Measurements from ENCODE around the gene DYRK3. TPM values are rescaled to one million over a fixed set of nuclear protein-coding genes. Genes with fewer than 3 reads are reported as not detected.

The DYRK3 gene
- total RNA-seq, 1 donor, result 1.5 TPM

DNA sequence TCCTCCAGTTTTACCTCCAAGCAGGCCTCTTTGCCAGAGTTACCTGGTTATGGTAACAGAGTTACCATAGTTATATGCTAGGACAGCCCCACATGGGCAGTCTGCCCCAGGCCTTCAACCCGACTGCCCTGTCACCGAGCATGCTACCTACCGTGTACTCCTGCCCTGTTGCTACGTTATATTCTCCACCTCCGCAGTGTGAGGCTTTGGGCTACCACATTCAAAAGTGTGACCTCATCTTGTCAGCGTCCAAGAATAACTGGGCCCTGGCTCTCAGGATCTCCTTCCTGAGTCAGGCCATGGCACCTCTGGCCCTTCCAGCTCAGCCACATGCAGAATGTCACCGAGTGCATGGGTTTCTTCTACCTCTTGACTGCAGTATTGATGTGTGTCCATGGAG is 58.3 kb downstream of the DYRK3 start:
- no peak overlapping the region for H3K4me3 ChIP-seq (ENCODE audit: low read length)
- H3K4me1 ChIP-seq (ENCODE audit: insufficient read depth, low read length), result peaks cover 93% of the 10 kb centered on the region
- no peaks in the 10 kb centered on the region for H3K27me3 ChIP-seq (ENCODE audit: insufficient read depth, low read length)
- H3K9me3 ChIP-seq (ENCODE audit: low read depth, low read length), result no peaks in the 10 kb centered on the region

DNA sequence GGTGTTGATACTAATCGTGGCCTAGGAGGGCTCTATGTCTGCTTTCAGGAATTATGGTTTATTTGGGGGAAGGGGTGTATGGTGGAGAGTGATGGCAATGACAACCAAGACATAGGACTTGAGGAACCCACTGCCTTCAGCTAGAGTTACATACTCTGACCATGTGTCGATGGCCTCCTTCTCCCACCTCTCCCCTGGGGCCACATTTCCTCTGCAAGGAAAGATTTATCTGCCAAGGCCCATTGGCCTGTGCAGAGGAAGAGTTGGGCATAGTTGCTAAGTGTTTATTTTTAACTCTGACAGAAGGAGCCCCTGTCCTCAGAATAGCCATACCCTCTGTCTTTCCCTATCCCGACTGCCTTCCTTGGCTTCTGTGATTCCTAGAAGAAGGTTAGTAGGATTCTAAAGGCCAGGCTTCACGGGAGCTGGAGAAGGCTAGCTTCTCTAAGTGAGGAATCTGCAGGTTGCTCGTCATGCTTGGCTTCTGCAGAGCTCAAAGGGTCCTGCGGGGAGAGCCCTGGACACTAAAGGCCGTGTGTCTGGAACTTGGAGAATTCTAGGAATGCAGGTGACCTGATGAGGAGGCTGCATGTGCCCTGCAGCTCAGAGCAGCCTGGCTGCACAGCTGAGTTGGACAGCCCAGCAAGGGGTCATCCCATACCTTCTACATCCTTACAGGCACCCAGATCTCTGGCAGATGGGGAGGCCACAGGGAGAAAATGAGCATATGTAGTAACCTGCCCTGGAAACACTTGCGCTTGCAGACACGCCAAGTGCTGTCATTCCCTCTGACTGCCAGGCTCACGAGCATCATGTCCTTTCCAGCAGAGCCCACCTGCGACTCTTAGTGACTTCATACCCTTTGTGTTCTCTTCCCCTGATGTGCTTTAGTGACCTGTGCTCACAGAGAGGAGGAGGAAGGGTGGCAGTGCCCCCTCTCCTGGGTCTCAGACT is 59.1 kb downstream of the DYRK3 start:
- H3K4me1 ChIP-seq (ENCODE audit: insufficient read depth, low read length), result peaks cover 93% of the 10 kb centered on the region
- no peak overlapping the region for H3K4me3 ChIP-seq (ENCODE audit: low read length)
- H3K9me3 ChIP-seq (ENCODE audit: low read depth, low read length), result no peaks in the 10 kb centered on the region

DNA sequence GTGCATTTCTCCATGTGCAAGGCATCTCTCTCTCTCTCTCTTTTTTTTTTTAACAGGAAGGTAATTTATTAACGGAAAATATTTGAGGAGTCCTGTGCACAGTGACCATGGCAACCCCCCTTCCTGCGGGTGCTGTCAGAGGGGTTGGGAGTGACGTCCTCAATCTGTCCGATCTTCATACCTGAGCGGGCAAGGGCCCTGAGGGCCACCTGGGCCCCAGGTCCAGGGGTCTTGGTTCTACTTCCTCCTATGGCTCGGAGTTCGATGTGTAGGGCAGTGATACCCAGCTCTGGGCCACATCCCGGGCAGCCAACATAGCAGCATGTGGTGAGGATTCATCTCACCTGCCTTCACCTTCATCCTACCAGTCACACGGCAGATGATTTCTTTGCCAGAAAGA is 60.4 kb downstream of the DYRK3 start:
- H3K4me3 ChIP-seq (ENCODE audit: low read length), result no peak overlapping the region
- H3K9me3 ChIP-seq (ENCODE audit: low read depth, low read length), result no peaks in the 10 kb centered on the region
- peaks cover 95% of the 10 kb centered on the region for H3K4me1 ChIP-seq (ENCODE audit: insufficient read depth, low read length)
- H3K27me3 ChIP-seq (ENCODE audit: insufficient read depth, low read length), result no peaks in the 10 kb centered on the region

More for the DNA sequence above, 59.1 kb downstream of the DYRK3 start:
- no peaks in the 10 kb centered on the region for H3K27me3 ChIP-seq (ENCODE audit: insufficient read depth, low read length)

DNA sequence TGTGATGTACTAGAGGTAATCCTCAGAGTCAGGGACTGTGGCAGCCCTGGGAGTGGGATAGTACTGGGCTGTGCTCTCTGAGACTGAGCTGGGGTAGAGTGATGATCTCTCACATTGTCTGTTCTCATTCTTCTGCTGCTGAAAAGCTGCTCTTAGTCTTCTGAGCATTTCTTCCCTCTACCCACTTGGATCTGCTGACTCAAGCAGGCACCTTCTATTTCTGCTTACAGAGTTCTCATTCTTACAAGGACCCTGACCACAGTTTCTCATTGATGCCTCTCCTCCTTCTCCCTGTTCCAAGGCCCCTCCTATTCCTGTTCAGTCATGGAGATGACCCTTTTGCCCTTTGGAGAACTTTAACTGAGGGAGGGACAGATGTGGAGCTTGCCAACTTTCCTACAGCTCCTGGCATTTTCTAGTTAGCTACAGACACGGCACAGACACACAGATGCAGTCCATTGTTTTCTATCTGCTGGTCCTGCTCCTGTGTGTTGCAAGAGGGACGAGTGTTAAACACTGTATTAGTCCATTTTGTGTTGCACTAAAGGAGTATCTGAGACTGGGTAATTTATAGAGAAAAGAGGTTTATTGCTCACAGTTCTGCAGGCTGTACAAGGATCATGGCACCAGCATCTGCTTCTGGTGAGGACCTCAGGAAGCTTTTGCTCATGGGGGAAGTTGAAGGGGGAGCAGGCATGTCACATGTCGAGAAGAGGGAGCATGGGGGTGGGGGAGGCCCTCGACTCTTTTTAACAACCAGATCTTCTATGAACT is 61.7 kb downstream of the DYRK3 start:
- H3K9me3 ChIP-seq (ENCODE audit: low read depth, low read length), result no peaks in the 10 kb centered on the region
- H3K27me3 ChIP-seq (ENCODE audit: insufficient read depth, low read length), result no peaks in the 10 kb centered on the region
- H3K4me1 ChIP-seq (ENCODE audit: insufficient read depth, low read length), result peaks cover 88% of the 10 kb centered on the region
- no peak overlapping the region for H3K4me3 ChIP-seq (ENCODE audit: low read length)

DNA sequence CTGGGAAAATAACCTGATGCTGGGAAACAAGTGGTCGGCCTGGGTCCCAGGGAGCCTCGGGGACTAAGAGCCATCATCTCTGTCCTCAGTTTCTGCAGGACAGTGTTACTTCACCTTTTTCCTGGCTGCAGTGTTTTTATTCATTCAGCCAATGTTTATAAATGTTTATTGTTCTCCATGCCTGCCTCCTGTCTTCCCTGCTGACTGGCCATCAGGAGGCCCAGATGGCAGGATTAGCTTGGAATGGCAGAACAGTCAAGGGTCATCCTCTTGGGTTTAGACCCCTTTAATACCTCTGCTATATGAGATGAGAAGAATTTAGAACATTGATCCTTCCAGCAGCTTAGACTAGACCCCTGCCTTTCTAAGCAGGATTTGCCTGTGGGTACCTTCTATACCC is 62.7 kb downstream of the DYRK3 start:
- peaks cover 84% of the 10 kb centered on the region for H3K4me1 ChIP-seq (ENCODE audit: insufficient read depth, low read length)
- H3K27me3 ChIP-seq (ENCODE audit: insufficient read depth, low read length), result no peaks in the 10 kb centered on the region
- no peak overlapping the region for H3K4me3 ChIP-seq (ENCODE audit: low read length)
- H3K9me3 ChIP-seq (ENCODE audit: low read depth, low read length), result no peaks in the 10 kb centered on the region

Other genes with a start within 250 kb of the DYRK3 start
- gene IKBKE, start 165.1 kb upstream of the DYRK3 start, total RNA-seq, result 13.1 TPM
- gene RASSF5, start 128.0 kb upstream of the DYRK3 start, total RNA-seq, result 209 TPM
- 38.3 TPM for gene EIF2D, start 23.1 kb upstream of the DYRK3 start, total RNA-seq
- gene MAPKAPK2, start 49.4 kb downstream of the DYRK3 start, total RNA-seq, result 69.8 TPM
- 0.10 TPM for gene IL19, start 135.2 kb downstream of the DYRK3 start, total RNA-seq
- gene IL10, start 137.0 kb downstream of the DYRK3 start, total RNA-seq, result 5.0 TPM
- gene IL20, start 230.1 kb downstream of the DYRK3 start, total RNA-seq, result not detected